ENCODE results near the gene PSKH1. TPM values are rescaled to one million over a fixed set of nuclear protein-coding genes. Genes with fewer than 3 reads are reported as not detected.

PSKH1 gene
- polyA plus RNA-seq (ENCODE audit: low read depth in 6 of 6): 10 to 100 TPM; 14.2 to 24.4 (median 17.4) TPM

- Mint-ChIP-seq H3K27me3 (no peaks in the 10 kb centered on the region), H3K9me3 (no peaks in the 10 kb centered on the region), H3K36me3 (no peaks in the 10 kb centered on the region), H3K27ac (peak within 1 kb of the TSS; percentile 90 to 97 (median 95)), H3K4me1 (peaks cover 19 to 51% (median 37%) of the 10 kb centered on the region in 3 donors), H3K4me3 (peak within 1 kb of the TSS; percentile 80 to 97 (median 94))
- ATAC-seq (ENCODE audit: low read depth in 2 of 2): peak; percentile 98
- peak; percentile 85 for DNase-seq
Observed at GRCh38 chr16:67892899-67893742, at the start of gene PSKH1. Gene PSKH1 (plus strand): TSS chr16:67893254. CDS start chr16:67908750, 15,496 bp downstream.

- peak overlapping the region; percentile 92 to 97 (median 96) for H3K4me3 Mint-ChIP-seq
- no peaks in the 10 kb centered on the region for H3K9me3 Mint-ChIP-seq
- H3K36me3 Mint-ChIP-seq: no peaks in the 10 kb centered on the region
- H3K27me3 Mint-ChIP-seq: no peaks in the 10 kb centered on the region
- H3K27ac Mint-ChIP-seq: peak overlapping the region; percentile 70 to 94 (median 90)
- no peak for ATAC-seq (ENCODE audit: low read depth in 2 of 2)
- DNase-seq: no peak
- peaks cover 41 to 51% (median 45%) of the 10 kb centered on the region in 3 donors for H3K4me1 Mint-ChIP-seq
Observed at GRCh38 chr16:67843343-67843765, 49.7 kb upstream of the PSKH1 start.

GRCh38 chr16:67844497-67844896, 48.6 kb upstream of the PSKH1 start:
- H3K27me3 Mint-ChIP-seq: no peaks in the 10 kb centered on the region
- peaks cover 41 to 57% (median 45%) of the 10 kb centered on the region in 3 donors for H3K4me1 Mint-ChIP-seq
- peak overlapping the region in 6 of 8 donors; percentile 69 to 96 (median 94) for H3K4me3 Mint-ChIP-seq
- no peaks in the 10 kb centered on the region for H3K9me3 Mint-ChIP-seq
- H3K36me3 Mint-ChIP-seq: no peaks in the 10 kb centered on the region
- DNase-seq (no peak), ATAC-seq (ENCODE audit: low read depth in 2 of 2) (no peak)
- H3K27ac Mint-ChIP-seq: no peak overlapping the region

GRCh38 chr16:67845291-67846062, 47.6 kb upstream of the PSKH1 start:
- Mint-ChIP-seq H3K27me3 (no peaks in the 10 kb centered on the region), H3K4me3 (peak overlapping the region; percentile 88 to 96 (median 92)), H3K4me1 (peaks cover 44 to 66% (median 45%) of the 10 kb centered on the region in 3 donors), H3K27ac (peak overlapping the region in 5 of 6 donors; percentile 71 to 96 (median 94)), H3K36me3 (no peaks in the 10 kb centered on the region), H3K9me3 (no peaks in the 10 kb centered on the region)
- DNase-seq (no peak), ATAC-seq (ENCODE audit: low read depth in 2 of 2) (no peak)

- no peaks in the 10 kb centered on the region for H3K36me3 Mint-ChIP-seq
- no peaks in the 10 kb centered on the region for H3K9me3 Mint-ChIP-seq
- peaks cover 44 to 66% (median 45%) of the 10 kb centered on the region in 3 donors for H3K4me1 Mint-ChIP-seq
- H3K27me3 Mint-ChIP-seq: no peaks in the 10 kb centered on the region
- DNase-seq (no peak), ATAC-seq (ENCODE audit: low read depth in 2 of 2) (no peak)
- H3K4me3 Mint-ChIP-seq: peak overlapping the region; percentile 88 to 96 (median 92)
- H3K27ac Mint-ChIP-seq: peak overlapping the region in 5 of 6 donors; percentile 71 to 96 (median 94)
Observed at GRCh38 chr16:67846063-67846319, 47.1 kb upstream of the PSKH1 start.

- no peaks in the 10 kb centered on the region for H3K27me3 Mint-ChIP-seq
- peaks cover 42 to 63% (median 44%) of the 10 kb centered on the region in 3 donors for H3K4me1 Mint-ChIP-seq
Observed at GRCh38 chr16:67846320-67847063, 46.6 kb upstream of the PSKH1 start, which contains the start of gene NUTF2. Gene NUTF2 (plus strand): TSS chr16:67846933. CDS start chr16:67865131, 18,198 bp downstream.

GRCh38 chr16:67847064-67847861, 45.8 kb upstream of the PSKH1 start, which contains the start of gene CENPT:
Gene CENPT (minus strand): TSS chr16:67847693. CDS start chr16:67833859, 13,834 bp downstream.
- Mint-ChIP-seq H3K4me1 (peaks cover 37 to 60% (median 41%) of the 10 kb centered on the region in 3 donors), H3K27me3 (no peaks in the 10 kb centered on the region), H3K4me3 (peak within 1 kb of the TSS; percentile 88 to 96 (median 92)), H3K27ac (peak within 1 kb of the TSS in 4 of 6 donors; percentile 78 to 94 (median 84)), H3K9me3 (no peaks in the 10 kb centered on the region), H3K36me3 (no peaks in the 10 kb centered on the region)
- ATAC-seq (ENCODE audit: low read depth in 2 of 2): peak; percentile 57 to 59
- DNase-seq: no peak

More at GRCh38 chr16:67846320-67847063, 46.6 kb upstream of the PSKH1 start, which contains the start of gene NUTF2:
- H3K36me3 Mint-ChIP-seq: no peaks in the 10 kb centered on the region
- DNase-seq (peak; percentile 97), ATAC-seq (ENCODE audit: low read depth in 2 of 2) (peak; percentile 66 to 68)
- H3K4me3 Mint-ChIP-seq: peak within 1 kb of the TSS; percentile 88 to 96 (median 92)
- H3K9me3 Mint-ChIP-seq: no peaks in the 10 kb centered on the region
- H3K27ac Mint-ChIP-seq: peak within 1 kb of the TSS; percentile 78 to 96 (median 94)

- Mint-ChIP-seq H3K27me3 (no peaks in the 10 kb centered on the region), H3K27ac (peak overlapping the region in 1 of 6 donors; percentile 61), H3K36me3 (no peaks in the 10 kb centered on the region), H3K4me3 (peak overlapping the region; percentile 74 to 96 (median 89)), H3K4me1 (peaks cover 31 to 54% (median 33%) of the 10 kb centered on the region in 3 donors), H3K9me3 (no peaks in the 10 kb centered on the region)
- DNase-seq: no peak
- no peak for ATAC-seq (ENCODE audit: low read depth in 2 of 2)
Observed at GRCh38 chr16:67848118-67848517, 44.9 kb upstream of the PSKH1 start.

GRCh38 chr16:67853670-67854069, 39.4 kb upstream of the PSKH1 start:
- Mint-ChIP-seq H3K4me1 (peaks cover 23 to 43% (median 25%) of the 10 kb centered on the region in 3 donors), H3K9me3 (no peaks in the 10 kb centered on the region), H3K27ac (no peak overlapping the region), H3K27me3 (no peaks in the 10 kb centered on the region), H3K4me3 (no peak overlapping the region), H3K36me3 (no peaks in the 10 kb centered on the region)
- DNase-seq: no peak
- ATAC-seq (ENCODE audit: low read depth in 2 of 2): no peak

GRCh38 chr16:67855789-67856188, 37.3 kb upstream of the PSKH1 start:
- H3K4me3 Mint-ChIP-seq: no peak overlapping the region
- no peaks in the 10 kb centered on the region for H3K36me3 Mint-ChIP-seq
- no peaks in the 10 kb centered on the region for H3K9me3 Mint-ChIP-seq
- peak overlapping the region in 1 of 6 donors; percentile 29 for H3K27ac Mint-ChIP-seq
- DNase-seq (no peak), ATAC-seq (ENCODE audit: low read depth in 2 of 2) (no peak)
- no peaks in the 10 kb centered on the region for H3K27me3 Mint-ChIP-seq
- peaks cover 21 to 33% (median 28%) of the 10 kb centered on the region in 3 donors for H3K4me1 Mint-ChIP-seq

GRCh38 chr16:67856927-67857546, 36.0 kb upstream of the PSKH1 start:
- no peaks in the 10 kb centered on the region for H3K36me3 Mint-ChIP-seq

More at GRCh38 chr16:67856927-67857546, 36.0 kb upstream of the PSKH1 start:
- H3K27ac Mint-ChIP-seq: peak overlapping the region in 3 of 6 donors; percentile 17 to 52 (median 19)
- ATAC-seq (ENCODE audit: low read depth in 2 of 2) (no peak), DNase-seq (no peak)
- H3K4me1 Mint-ChIP-seq: peaks cover 25 to 38% (median 36%) of the 10 kb centered on the region in 3 donors
- no peaks in the 10 kb centered on the region for H3K9me3 Mint-ChIP-seq
- H3K27me3 Mint-ChIP-seq: no peaks in the 10 kb centered on the region
- H3K4me3 Mint-ChIP-seq: no peak overlapping the region

Data from naive B cell (primary cell).